H1 (cell line): ENCODE measurements around the gene LSM4. TPM values are rescaled to one million over a fixed set of nuclear protein-coding genes. Genes with fewer than 3 reads are reported as not detected.

Source experiments
- CTCF ChIA-PET: fragments of 300-600 bp; sonication (Branson Sonifier 250); formaldehyde crosslinking; loops from one replicate; lab custom pipeline; 2021; ENCODE audit not compliant: partially characterized antibody; lab: Charles Lee
- POLR2A ChIA-PET: fragments of 300-600 bp; sonication (Branson Sonifier 250); formaldehyde crosslinking; loops from one replicate; lab custom pipeline; 2021; ENCODE audit warnings: inconsistent platforms; ENCODE audit not compliant: partially characterized antibody; lab: Charles Lee
- DNase-seq, 2 experiments: peaks; one replicate each; pipeline versions ENCODE4 v3.0.0 to v3.0.0-alpha.2; 2010 to 2022; ENCODE audit warnings: low spot score in 2 of 2, low read depth in 1 of 2, mixed read lengths in 1 of 2
- FAIRE-seq: peaks from 2 replicates; lab custom pipeline; 2011; peaks lifted over from hg19 to GRCh38; lab: Jason Lieb, UNC
- H2AFZ ChIP-seq: 2 replicates; pipeline ENCODE4 v1.8.1; 2012; ENCODE audit warnings: low read length, inconsistent platforms
- H2AK5ac ChIP-seq: 2 replicates; pipeline ENCODE4 v1.6.1; 2013; ENCODE audit warnings: low read depth, low read length
- H2BK120ac ChIP-seq: replicated peaks from 2 replicates; pipeline ENCODE3; 2013; ENCODE audit warnings: low read depth, low read length, inconsistent platforms
- H2BK12ac ChIP-seq: 2 replicates; pipeline ENCODE4 v1.6.1; 2013; ENCODE audit warnings: low read depth, low read length
- H2BK15ac ChIP-seq: 2 replicates; pipeline ENCODE4 v1.6.1; 2013; ENCODE audit warnings: low read length
- H2BK20ac ChIP-seq: 2 replicates; pipeline ENCODE4 v1.6.1; 2013; ENCODE audit warnings: low read length
- H2BK5ac ChIP-seq: 2 replicates; pipeline ENCODE4 v1.6.1; 2013; ENCODE audit warnings: low read depth, low read length
- H3K14ac ChIP-seq: 2 replicates; pipeline ENCODE4 v1.6.1; 2013; ENCODE audit warnings: inconsistent platforms; ENCODE audit not compliant: insufficient read length
- H3K18ac ChIP-seq: 2 replicates; pipeline ENCODE4 v1.6.1; 2013; ENCODE audit warnings: low read length; ENCODE audit errors: extremely low read depth
- H3K23ac ChIP-seq: 2 replicates; pipeline ENCODE4 v1.6.1; 2013; ENCODE audit warnings: inconsistent platforms; ENCODE audit not compliant: insufficient read length
- H3K23me2 ChIP-seq: 2 replicates; pipeline ENCODE4 v1.6.1; 2013; ENCODE audit warnings: low read depth, low read length
- H3K27ac ChIP-seq: 2 replicates; pipeline ENCODE4 v1.6.1; 2011; ENCODE audit warnings: low read depth, low read length, inconsistent platforms
- H3K27me3 ChIP-seq, 4 experiments: replicated peaks in 1 of 4; 1 replicate in 1 of 4; 2 replicates in 3 of 4; pipeline versions ENCODE4 v1.6.1 to v1.8.1; 2011 to 2013; ENCODE audit warnings: low read length in 3 of 4, mild to moderate bottlenecking in 3 of 4, inconsistent platforms in 2 of 4, mixed read lengths in 2 of 4, moderate library complexity in 1 of 4; ENCODE audit not compliant: control insufficient read depth in 3 of 4, insufficient read depth in 3 of 4; ENCODE audit errors: extremely low read depth in 1 of 4
- H3K36me3 ChIP-seq, 4 experiments: 2 replicates each; pipeline versions ENCODE4 v1.6.1 to v1.8.1; 2011 to 2013; ENCODE audit warnings: mild to moderate bottlenecking in 4 of 4, low read length in 3 of 4, moderate library complexity in 2 of 4, control low read depth in 1 of 4, inconsistent platforms in 1 of 4; ENCODE audit not compliant: insufficient read depth in 4 of 4, control insufficient read depth in 2 of 4
- H3K4ac ChIP-seq: replicated peaks from 2 replicates; pipeline ENCODE3; 2013; ENCODE audit warnings: low read length, low read depth, mixed read lengths, inconsistent platforms; ENCODE audit not compliant: insufficient read length
- H3K4me1 ChIP-seq, 4 experiments: replicated peaks in 1 of 4; 1 replicate in 1 of 4; 2 replicates in 3 of 4; pipeline versions ENCODE4 v1.6.1 to v1.8.1; 2011 to 2013; ENCODE audit warnings: low read length in 3 of 4, inconsistent platforms in 2 of 4, mixed read lengths in 1 of 4; ENCODE audit not compliant: insufficient read depth in 4 of 4, control insufficient read depth in 3 of 4
- H3K4me2 ChIP-seq, 2 experiments: 2 replicates each; pipeline versions ENCODE4 v1.6.1 to v1.8.1; 2011 to 2013; ENCODE audit warnings: low read depth in 2 of 2, low read length in 2 of 2, control low read depth in 1 of 2, inconsistent platforms in 1 of 2, mild to moderate bottlenecking in 1 of 2; ENCODE audit not compliant: insufficient read depth in 1 of 2
- H3K4me3 ChIP-seq, 4 experiments: fragments of 200-600, 300-600 bp in 1 of 4; sonication (generic), shearing (Covaris generic), sonication (Bioruptor Twin) in 1 of 4; 2 replicates each; pipeline versions ENCODE4 v1.5.1 to v1.8.1; 2011 to 2016; ENCODE audit warnings: low read length in 4 of 4, low read depth in 3 of 4, control low read depth in 2 of 4, inconsistent platforms in 2 of 4, mild to moderate bottlenecking in 2 of 4, mixed read lengths in 1 of 4, moderate library complexity in 1 of 4; ENCODE audit not compliant: insufficient read depth in 2 of 4; ENCODE audit errors: extremely low read depth in 1 of 4
- H3K56ac ChIP-seq: replicated peaks from 2 replicates; pipeline ENCODE3; 2013; ENCODE audit warnings: low read depth, mild to moderate bottlenecking, mixed read lengths, low read length, inconsistent platforms; ENCODE audit not compliant: insufficient read length
- H3K79me1 ChIP-seq: 2 replicates; pipeline ENCODE4 v1.6.1; 2013; ENCODE audit warnings: low read depth, low read length, control low read depth
- H3K79me2 ChIP-seq, 2 experiments: 2 replicates each; pipeline versions ENCODE4 v1.6.1 to v1.8.1; 2012 to 2013; ENCODE audit warnings: low read length in 2 of 2, mild to moderate bottlenecking in 2 of 2, inconsistent platforms in 1 of 2; ENCODE audit not compliant: insufficient read depth in 2 of 2, control insufficient read depth in 1 of 2
- H3K9ac ChIP-seq, 4 experiments: replicated peaks in 1 of 4; 1 replicate in 1 of 4; 2 replicates in 3 of 4; pipeline versions ENCODE4 v1.6.1 to v1.8.1; 2011 to 2013; ENCODE audit warnings: low read depth in 3 of 4, low read length in 3 of 4, control low read depth in 2 of 4, mild to moderate bottlenecking in 2 of 4, moderate library complexity in 2 of 4, inconsistent platforms in 1 of 4; ENCODE audit errors: extremely low read depth in 1 of 4
- H3K9me3 ChIP-seq, 2 experiments: 2 replicates each; pipeline versions ENCODE4 v1.6.1 to v1.8.1; 2012 to 2013; ENCODE audit warnings: mild to moderate bottlenecking in 2 of 2, moderate library complexity in 2 of 2, control low read depth in 1 of 2, inconsistent platforms in 1 of 2, low read depth in 1 of 2, low read length in 1 of 2, mixed read lengths in 1 of 2; ENCODE audit not compliant: insufficient read depth in 2 of 2
- H4K20me1 ChIP-seq, 2 experiments: replicated peaks in 1 of 2; 2 replicates each; pipeline versions ENCODE3 to v1.8.1; 2011 to 2013; ENCODE audit warnings: inconsistent platforms in 2 of 2, low read length in 2 of 2, mild to moderate bottlenecking in 1 of 2; ENCODE audit not compliant: insufficient read depth in 2 of 2, control insufficient read depth in 1 of 2
- H4K5ac ChIP-seq: 2 replicates; pipeline ENCODE4 v1.6.1; 2013; ENCODE audit warnings: low read length, low read depth, mixed read lengths, inconsistent platforms; ENCODE audit not compliant: insufficient read length
- H4K8ac ChIP-seq: 2 replicates; pipeline ENCODE4 v1.8.0; 2013; ENCODE audit warnings: mild to moderate bottlenecking, moderate library complexity, low read length, inconsistent platforms; ENCODE audit not compliant: insufficient read depth; ENCODE audit errors: extremely low read depth
- H4K91ac ChIP-seq: replicated peaks from 2 replicates; pipeline ENCODE3; 2013; ENCODE audit warnings: low read length, mixed read lengths, inconsistent platforms; ENCODE audit not compliant: insufficient read length
- BACH1 ChIP-seq: IDR thresholded peaks from 2 replicates; pipeline ENCODE4 v1.6.1; 2012; ENCODE audit warnings: low read length, improper control_type of control experiment
- RFX5 ChIP-seq: IDR thresholded peaks from 2 replicates; pipeline ENCODE4 v1.6.1; 2011; ENCODE audit warnings: low read depth, low read length, improper control_type of control experiment, borderline replicate concordance
- WGBS, 2 experiments: shearing (Covaris generic) in 1 of 2; methylation state at CpG; one replicate each; pipeline versions ENCODE4 v1.1.6 to v1.1.7; 2013 to 2015; ENCODE audit warnings: low lambda C conversion rate in 2 of 2, mixed read lengths in 2 of 2, inconsistent platforms in 1 of 2, low coverage in 1 of 2, missing lambda C conversion rate in 1 of 2; ENCODE audit not compliant: insufficient replicate concordance in 2 of 2, insufficient coverage in 1 of 2, insufficient read length in 1 of 2; ENCODE audit errors: extremely low coverage in 1 of 2, missing lambda C conversion rate in 1 of 2; 5-methylcytosine and 5-hydroxymethylcytosine counted together
- polyA plus RNA-seq, 7 experiments: library from polyadenylated mRNA; depleted of rRNA in 3 of 7; stranded (reverse) in 5 of 7; unstranded in 2 of 7; fragments of >200 nt in 5 of 7; fragments of 200-250 nt in 2 of 7; gene quantifications; 1 replicate in 5 of 7; 2 replicates in 1 of 7; 4 replicates in 1 of 7; pipeline versions ENCODE4 v1.2.1 to v1.2.3, GENCODE V29; 2011 to 2013; ENCODE audit warnings: missing spikeins in 2 of 7, mixed read lengths in 2 of 7
- total RNA-seq: library from RNA; stranded (reverse); fragmentation: NEBNext Ultra II Directional; extraction: Animal tissue kit (Norgen Biotek cat#: 25700); gene quantifications from 2 replicates; pipeline ENCODE4 v1.2.1, GENCODE V29; 2021

LSM4 gene
- total and polyA plus RNA-seq, 2 of the 8 experiments (the other 6 are each of a cell fraction or from before 2014, with no cell fraction given): 302 to 319 TPM

- Histone ChIP-seq H3K4me3 (no peak overlapping the region), H3K27ac (no peak overlapping the region), H3K4me2 (no peak overlapping the region), H4K5ac (no peak overlapping the region), H3K4me1 (no peaks in the 10 kb centered on the region), H3K36me3 (no peaks in the 10 kb centered on the region; a peak in 1 of 8 replicates), H2BK120ac (no peak overlapping the region), H4K8ac (peak overlapping the region; percentile 58), H3K14ac (no peak overlapping the region), H3K23me2 (no peaks in the 10 kb centered on the region; the same call in 1 of the 2 replicates), H3K18ac (no peak overlapping the region), H4K91ac (no peak overlapping the region), H2AFZ (no peak overlapping the region), H2BK5ac (no peak overlapping the region), H3K79me2 (no peaks in the 10 kb centered on the region), H3K9me3 (no peaks in the 10 kb centered on the region), H3K56ac (no peak overlapping the region), H2BK15ac (no peak overlapping the region), H2AK5ac (no peak overlapping the region), H3K79me1 (no peaks in the 10 kb centered on the region; the same call in 1 of the 2 replicates), H3K23ac (no peak overlapping the region), H2BK12ac (no peak overlapping the region), H3K9ac (no peak overlapping the region; a peak in 1 of 7 replicates), H2BK20ac (no peak overlapping the region), H4K20me1 (peaks cover 0 to 1% of the 10 kb centered on the region in 2 experiments), H3K27me3 (peaks cover 0 to 5% (median 0%) of the 10 kb centered on the region in 4 experiments; a peak in 1 of 7 replicates), H3K4ac (no peak overlapping the region)
- ChIA-PET POLR2A (interaction anchor here (1.0 to 1.3 kb wide), 2 partner anchors 14 to 36 kb away, joined by 5 to 6 read pairs; partner anchors contain the start of gene JUND), CTCF (interaction anchor here (0.8 to 5.5 kb wide), 3 partner anchors 12 to 119 kb away, joined by 3 to 33 read pairs (median 4); partner anchors contain the start of gene GDF15)
- no peak for TF ChIP-seq BACH1
- no peak for TF ChIP-seq RFX5
- FAIRE-seq (no peak), DNase-seq (no peak)
- 94% methylated on average over 36 of the region's 42 CpGs; no CpG with 5 or more reads in 1 of the 2 experiments for WGBS, 2 experiments
Measured at GRCh38 chr19:18266771-18267686, 55.8 kb downstream of the LSM4 start.
